ENCODE results near the gene TBC1D7. TPM values are rescaled to one million over a fixed set of nuclear protein-coding genes. Genes with fewer than 3 reads are reported as not detected.

TBC1D7 gene
- polyA plus RNA-seq, 1 donor from 2014 or later, result 67.9 TPM

- no peak overlapping the region for H3K4me2 ChIP-seq (ENCODE audit: low read length)
Measured at GRCh38 chr6:13303668-13304017, 24.7 kb downstream of the TBC1D7 start.

More at GRCh38 chr6:13303668-13304017, 24.7 kb downstream of the TBC1D7 start:
- Histone ChIP-seq H3K79me2 (replicated peaks; ENCODE audit: insufficient read depth, low read length) (no peaks in the 10 kb centered on the region), H4K20me1 (ENCODE audit: insufficient read depth) (no peaks in the 10 kb centered on the region), H3K9ac (ENCODE audit: low read length) (no peak overlapping the region), H3F3A (ENCODE audit: insufficient read depth, low read length, poor library complexity, severe bottlenecking) (no peaks in the 10 kb centered on the region), H3K4me3 (ENCODE audit: low read length) (no peak overlapping the region), H3K9me3 (ENCODE audit: low read length) (no peaks in the 10 kb centered on the region), H2AFZ (ENCODE audit: low read depth, low read length) (no peak overlapping the region), H3K9me2 (ENCODE audit: insufficient read depth, low read length) (no peaks in the 10 kb centered on the region), H3K36me3 (ENCODE audit: insufficient read depth, low read length) (peaks cover 26% of the 10 kb centered on the region), H3K27ac (ENCODE audit: low read length) (no peak overlapping the region), H3K27me3 (ENCODE audit: insufficient read depth, low read depth, low read length) (no peaks in the 10 kb centered on the region)
- TF ChIP-seq TAF1 (IDR thresholded peaks at IDR 0.05; ENCODE audit: low read depth), result no peak
- no peak for TF ChIP-seq MXI1 (conservative IDR thresholded peaks at IDR 0.05; ENCODE audit: poor library complexity, severe bottlenecking)
- TF ChIP-seq RAD21 (conservative IDR thresholded peaks at IDR 0.05), result no peak
- no peak for TF ChIP-seq POLR2AphosphoS5 (IDR thresholded peaks at IDR 0.05)
- TF ChIP-seq EZH2 (IDR thresholded peaks at IDR 0.05; ENCODE audit: borderline replicate concordance, insufficient read depth, low read length, poor library complexity, severe bottlenecking), result no peak
- no peak for TF ChIP-seq REST (IDR thresholded peaks at IDR 0.05; ENCODE audit: borderline replicate concordance)
- no peak for TF ChIP-seq CTCF (IDR thresholded peaks at IDR 0.05; ENCODE audit: poor library complexity, severe bottlenecking)
- TF ChIP-seq EP300 (conservative IDR thresholded peaks at IDR 0.05; ENCODE audit: poor library complexity, severe bottlenecking), result no peak
- TF ChIP-seq SMC3 (conservative IDR thresholded peaks at IDR 0.05; ENCODE audit: poor library complexity), result no peak
